Measurements from ENCODE around the gene LRP8. TPM values are rescaled to one million over a fixed set of nuclear protein-coding genes. Genes with fewer than 3 reads are reported as not detected.

Gene LRP8
- polyA plus RNA-seq, 1 donor = 4.1 TPM

- WGBS (ENCODE audit: insufficient coverage, low lambda C conversion rate) = no CpG with 5 or more reads among the region's 11 CpGs
- no peak for DNase-seq
- peaks cover 10% of the 10 kb centered on the region for H3K4me1 ChIP-seq (ENCODE audit: control insufficient read depth, insufficient read depth, low read length)
- no peaks in the 10 kb centered on the region for H3K9me3 ChIP-seq (ENCODE audit: control insufficient read depth, low read depth, low read length)
- H3K27me3 ChIP-seq (ENCODE audit: control insufficient read depth, insufficient read depth, low read length) = peaks cover 20% of the 10 kb centered on the region
- no peak overlapping the region for H3K4me3 ChIP-seq (ENCODE audit: low read length)
- no peaks in the 10 kb centered on the region for H3K36me3 ChIP-seq (ENCODE audit: control insufficient read depth, insufficient read depth, low read length)
- H3K27ac ChIP-seq (ENCODE audit: low read length) = no peak overlapping the region
These were observed 5.9 kb downstream of the LRP8 start for GRCh38 chr1:53321776-53322602.

GRCh38 chr1:53321366-53321765, 6.5 kb downstream of the LRP8 start:
- peaks cover 14% of the 10 kb centered on the region for H3K27me3 ChIP-seq (ENCODE audit: control insufficient read depth, insufficient read depth, low read length)
- H3K4me1 ChIP-seq (ENCODE audit: control insufficient read depth, insufficient read depth, low read length) = peaks cover 9% of the 10 kb centered on the region
- no peak overlapping the region for H3K27ac ChIP-seq (ENCODE audit: low read length)
- no peaks in the 10 kb centered on the region for H3K36me3 ChIP-seq (ENCODE audit: control insufficient read depth, insufficient read depth, low read length)
- H3K9me3 ChIP-seq (ENCODE audit: control insufficient read depth, low read depth, low read length) = no peaks in the 10 kb centered on the region
- no CpG with 5 or more reads among the region's 5 CpGs for WGBS (ENCODE audit: insufficient coverage, low lambda C conversion rate)
- no peak for DNase-seq
- no peak overlapping the region for H3K4me3 ChIP-seq (ENCODE audit: low read length)

DNA sequence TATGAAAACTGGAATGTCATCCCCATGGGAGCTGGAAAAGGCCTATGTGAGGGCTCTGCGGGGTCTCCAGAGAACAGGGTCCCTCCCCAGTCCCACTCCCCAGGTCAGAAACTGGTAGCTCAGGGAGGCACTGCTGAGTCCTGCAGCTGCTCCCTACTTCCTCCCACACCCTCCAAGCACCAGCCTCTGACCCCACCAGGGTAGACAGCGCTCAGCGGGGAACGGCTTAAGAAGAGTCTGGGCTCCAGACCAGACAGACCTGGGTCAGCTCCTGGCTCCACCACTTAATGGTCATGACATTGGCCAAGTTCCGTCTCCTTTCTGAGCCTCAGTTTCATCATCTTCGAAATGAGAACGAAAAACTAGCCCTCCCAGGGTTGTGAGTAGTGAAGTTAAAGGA, 7.2 kb downstream of the LRP8 start:
- 100% methylated on average over 2 of the region's 7 CpGs for WGBS (ENCODE audit: insufficient coverage, low lambda C conversion rate)
- Histone ChIP-seq H3K36me3 (ENCODE audit: control insufficient read depth, insufficient read depth, low read length) (no peaks in the 10 kb centered on the region), H3K9me3 (ENCODE audit: control insufficient read depth, low read depth, low read length) (no peaks in the 10 kb centered on the region), H3K27me3 (ENCODE audit: control insufficient read depth, insufficient read depth, low read length) (peaks cover 7% of the 10 kb centered on the region), H3K27ac (ENCODE audit: low read length) (no peak overlapping the region), H3K4me1 (ENCODE audit: control insufficient read depth, insufficient read depth, low read length) (peaks cover 14% of the 10 kb centered on the region), H3K4me3 (ENCODE audit: low read length) (no peak overlapping the region)
- DNase-seq = no peak

DNA sequence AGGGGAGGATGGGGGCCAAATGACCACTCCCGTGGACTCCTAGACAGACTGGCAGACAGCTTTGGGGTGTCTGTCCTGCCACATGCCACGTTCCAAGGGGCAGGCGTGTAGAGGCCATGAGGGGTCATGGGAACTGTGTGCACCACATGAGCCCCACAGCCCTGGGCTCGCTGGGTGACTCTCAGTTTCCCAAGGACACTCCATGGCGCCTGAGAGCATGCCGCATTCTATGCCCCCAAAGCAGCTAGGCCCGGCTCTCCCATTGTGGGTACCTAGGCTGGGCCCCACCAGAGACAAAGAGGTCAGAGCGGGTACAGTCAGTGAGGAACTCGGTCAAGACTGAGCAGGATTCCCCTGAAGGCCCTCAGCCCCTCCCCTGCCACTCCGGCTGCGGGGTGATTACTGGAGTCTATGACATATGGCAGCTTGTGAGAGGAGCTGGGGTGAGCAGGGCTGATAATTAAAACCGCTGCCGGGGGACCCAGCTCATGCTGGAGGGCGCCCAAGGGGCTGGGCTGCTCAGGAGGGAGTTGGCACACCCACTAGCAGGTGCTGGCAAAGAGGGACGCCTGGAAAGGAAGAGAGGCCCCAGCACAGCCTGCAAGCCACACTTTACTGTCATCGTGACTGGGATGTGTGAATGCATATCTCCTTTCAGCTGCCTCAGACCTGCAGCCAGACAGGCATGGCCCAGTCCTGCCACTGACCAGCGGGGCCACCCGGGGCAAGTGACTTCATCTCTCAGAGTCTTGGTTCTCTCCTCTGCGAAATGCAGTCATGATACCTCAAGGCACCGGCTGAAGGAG, 8.4 kb downstream of the LRP8 start:
- Histone ChIP-seq H3K27ac (ENCODE audit: low read length) (no peak overlapping the region), H3K4me1 (ENCODE audit: control insufficient read depth, insufficient read depth, low read length) (peaks cover 12% of the 10 kb centered on the region), H3K4me3 (ENCODE audit: low read length) (no peak overlapping the region), H3K9me3 (ENCODE audit: control insufficient read depth, low read depth, low read length) (no peaks in the 10 kb centered on the region), H3K36me3 (ENCODE audit: control insufficient read depth, insufficient read depth, low read length) (no peaks in the 10 kb centered on the region), H3K27me3 (ENCODE audit: control insufficient read depth, insufficient read depth, low read length) (no peaks in the 10 kb centered on the region)
- WGBS (ENCODE audit: insufficient coverage, low lambda C conversion rate) = no CpG with 5 or more reads among the region's 20 CpGs
- DNase-seq = peak in 1 of 2 donors; percentile 15

- Histone ChIP-seq H3K4me3 (ENCODE audit: low read length) (no peak overlapping the region), H3K36me3 (ENCODE audit: control insufficient read depth, insufficient read depth, low read length) (no peaks in the 10 kb centered on the region), H3K4me1 (ENCODE audit: control insufficient read depth, insufficient read depth, low read length) (peaks cover 12% of the 10 kb centered on the region), H3K9me3 (ENCODE audit: control insufficient read depth, low read depth, low read length) (no peaks in the 10 kb centered on the region), H3K27me3 (ENCODE audit: control insufficient read depth, insufficient read depth, low read length) (no peaks in the 10 kb centered on the region), H3K27ac (ENCODE audit: low read length) (no peak overlapping the region)
- no peak for DNase-seq
- 80% methylated on average over 2 of the region's 13 CpGs for WGBS (ENCODE audit: insufficient coverage, low lambda C conversion rate)
These were observed 10.0 kb downstream of the LRP8 start for GRCh38 chr1:53317646-53318539.

GRCh38 chr1:53316766-53317581, 10.9 kb downstream of the LRP8 start:
- no peaks in the 10 kb centered on the region for H3K36me3 ChIP-seq (ENCODE audit: control insufficient read depth, insufficient read depth, low read length)
- WGBS (ENCODE audit: insufficient coverage, low lambda C conversion rate) = no CpG with 5 or more reads among the region's 17 CpGs
- no peak overlapping the region for H3K4me3 ChIP-seq (ENCODE audit: low read length)
- H3K27me3 ChIP-seq (ENCODE audit: control insufficient read depth, insufficient read depth, low read length) = no peaks in the 10 kb centered on the region
- no peaks in the 10 kb centered on the region for H3K9me3 ChIP-seq (ENCODE audit: control insufficient read depth, low read depth, low read length)
- no peak overlapping the region for H3K27ac ChIP-seq (ENCODE audit: low read length)
- peaks cover 12% of the 10 kb centered on the region for H3K4me1 ChIP-seq (ENCODE audit: control insufficient read depth, insufficient read depth, low read length)
- peak in 1 of 2 donors; percentile 21 for DNase-seq

DNA sequence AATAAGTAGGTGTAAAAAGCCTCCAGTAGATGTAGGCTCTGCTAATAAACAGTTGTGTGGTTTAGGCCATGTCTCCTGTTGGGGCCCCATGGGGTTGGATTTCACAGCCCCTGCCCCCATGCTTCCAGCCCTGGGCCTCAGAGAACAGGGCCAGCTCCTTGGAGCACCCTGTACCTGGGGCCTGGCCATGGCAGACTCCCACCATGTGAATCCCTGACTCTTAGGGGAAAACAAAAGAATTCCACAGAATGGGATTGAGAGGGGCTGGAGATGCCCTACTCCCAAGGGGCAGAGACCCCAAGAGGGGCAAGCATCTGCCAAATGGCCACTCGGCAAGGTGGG, 11.5 kb downstream of the LRP8 start:
- Histone ChIP-seq H3K27ac (ENCODE audit: low read length) (no peak overlapping the region), H3K4me1 (ENCODE audit: control insufficient read depth, insufficient read depth, low read length) (peaks cover 12% of the 10 kb centered on the region), H3K27me3 (ENCODE audit: control insufficient read depth, insufficient read depth, low read length) (no peaks in the 10 kb centered on the region), H3K4me3 (ENCODE audit: low read length) (no peak overlapping the region), H3K36me3 (ENCODE audit: control insufficient read depth, insufficient read depth, low read length) (no peaks in the 10 kb centered on the region), H3K9me3 (ENCODE audit: control insufficient read depth, low read depth, low read length) (no peaks in the 10 kb centered on the region)
- no peak for DNase-seq
- WGBS (ENCODE audit: insufficient coverage, low lambda C conversion rate) = no CpG with 5 or more reads among the region's 1 CpG

GRCh38 chr1:53315456-53316423, 12.1 kb downstream of the LRP8 start:
- DNase-seq = peak; percentile 64 to 77
- no peak overlapping the region for H3K4me3 ChIP-seq (ENCODE audit: low read length)
- H3K27ac ChIP-seq (ENCODE audit: low read length) = no peak overlapping the region
- H3K36me3 ChIP-seq (ENCODE audit: control insufficient read depth, insufficient read depth, low read length) = no peaks in the 10 kb centered on the region
- no peaks in the 10 kb centered on the region for H3K27me3 ChIP-seq (ENCODE audit: control insufficient read depth, insufficient read depth, low read length)
- no CpG with 5 or more reads among the region's 10 CpGs for WGBS (ENCODE audit: insufficient coverage, low lambda C conversion rate)
- no peaks in the 10 kb centered on the region for H3K9me3 ChIP-seq (ENCODE audit: control insufficient read depth, low read depth, low read length)
- peaks cover 12% of the 10 kb centered on the region for H3K4me1 ChIP-seq (ENCODE audit: control insufficient read depth, insufficient read depth, low read length)

DNA sequence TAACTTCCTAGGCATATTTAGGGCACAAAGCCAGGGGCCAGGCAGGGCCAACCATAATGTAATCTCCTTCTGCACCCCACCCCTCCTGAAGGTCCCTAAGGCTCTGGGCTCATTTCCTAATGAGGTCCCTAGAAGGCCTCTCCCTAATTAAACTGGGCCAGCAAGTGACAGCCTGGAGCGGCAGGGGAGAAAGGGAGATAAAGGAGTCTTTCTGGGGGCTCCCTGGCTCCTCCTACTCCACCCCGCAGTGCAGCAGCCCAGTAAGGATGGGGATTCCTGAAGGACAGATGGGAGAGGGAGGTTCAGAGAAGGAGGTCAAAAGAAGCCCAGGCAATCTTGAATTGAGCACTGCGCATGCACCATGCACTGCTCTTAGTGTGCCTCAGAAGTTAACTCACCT, 12.8 kb downstream of the LRP8 start:
- H3K4me1 ChIP-seq (ENCODE audit: control insufficient read depth, insufficient read depth, low read length) = peaks cover 12% of the 10 kb centered on the region
- H3K4me3 ChIP-seq (ENCODE audit: low read length) = no peak overlapping the region
- DNase-seq = no peak
- no peaks in the 10 kb centered on the region for H3K36me3 ChIP-seq (ENCODE audit: control insufficient read depth, insufficient read depth, low read length)
- WGBS (ENCODE audit: insufficient coverage, low lambda C conversion rate) = no CpG with 5 or more reads among the region's 3 CpGs
- no peak overlapping the region for H3K27ac ChIP-seq (ENCODE audit: low read length)
- no peaks in the 10 kb centered on the region for H3K27me3 ChIP-seq (ENCODE audit: control insufficient read depth, insufficient read depth, low read length)
- no peaks in the 10 kb centered on the region for H3K9me3 ChIP-seq (ENCODE audit: control insufficient read depth, low read depth, low read length)
